Measurements from ENCODE around the gene RASSF5. TPM values are rescaled to one million over a fixed set of nuclear protein-coding genes. Genes with fewer than 3 reads are reported as not detected.

RASSF5 gene
- total and polyA plus RNA-seq, 2 experiments from 2014 or later, result 1.6 to 2.0 TPM

DNA sequence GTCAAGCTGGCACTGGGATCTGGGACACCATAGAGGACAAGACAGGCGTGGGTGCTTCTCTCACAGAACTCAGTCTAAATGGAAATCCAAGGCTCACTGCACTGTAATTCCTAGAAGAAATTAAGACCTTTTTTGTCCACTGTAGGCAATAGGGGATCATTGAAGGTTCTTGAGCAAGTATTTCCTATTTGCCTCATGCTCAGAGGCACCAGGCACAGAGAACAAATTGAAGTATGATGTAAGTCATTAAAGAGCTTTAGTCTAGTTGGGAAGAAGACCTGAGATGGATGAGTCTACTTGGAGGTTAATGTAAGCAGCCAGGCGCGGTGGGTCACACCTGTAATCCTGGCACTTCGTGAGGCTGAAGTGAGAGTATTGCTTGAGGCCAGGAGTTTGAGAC lies 70.3 kb downstream of the RASSF5 start:
- no peak for DNase-seq (ENCODE audit: low spot score)
- Histone ChIP-seq H3K4me1 (ENCODE audit: insufficient read depth) (no peaks in the 10 kb centered on the region), H3K27me3 (no peaks in the 10 kb centered on the region), H3K27ac (no peak overlapping the region), H3K4me3 (no peak overlapping the region), H3K79me2 (no peaks in the 10 kb centered on the region), H3K36me3 (replicated peaks; ENCODE audit: insufficient read depth, low read depth) (no peaks in the 10 kb centered on the region), H3K4me2 (no peak overlapping the region), H3K9me3 (ENCODE audit: low read depth) (no peaks in the 10 kb centered on the region), H2AFZ (no peak overlapping the region), H3K9me2 (replicated peaks; ENCODE audit: insufficient read depth) (no peaks in the 10 kb centered on the region), H4K20me1 (ENCODE audit: insufficient read depth, poor library complexity, severe bottlenecking) (no peaks in the 10 kb centered on the region)
- no peak for TF ChIP-seq EZH2 (IDR thresholded peaks at IDR 0.05; ENCODE audit: borderline replicate concordance)
- TF ChIP-seq, protein P1, sequence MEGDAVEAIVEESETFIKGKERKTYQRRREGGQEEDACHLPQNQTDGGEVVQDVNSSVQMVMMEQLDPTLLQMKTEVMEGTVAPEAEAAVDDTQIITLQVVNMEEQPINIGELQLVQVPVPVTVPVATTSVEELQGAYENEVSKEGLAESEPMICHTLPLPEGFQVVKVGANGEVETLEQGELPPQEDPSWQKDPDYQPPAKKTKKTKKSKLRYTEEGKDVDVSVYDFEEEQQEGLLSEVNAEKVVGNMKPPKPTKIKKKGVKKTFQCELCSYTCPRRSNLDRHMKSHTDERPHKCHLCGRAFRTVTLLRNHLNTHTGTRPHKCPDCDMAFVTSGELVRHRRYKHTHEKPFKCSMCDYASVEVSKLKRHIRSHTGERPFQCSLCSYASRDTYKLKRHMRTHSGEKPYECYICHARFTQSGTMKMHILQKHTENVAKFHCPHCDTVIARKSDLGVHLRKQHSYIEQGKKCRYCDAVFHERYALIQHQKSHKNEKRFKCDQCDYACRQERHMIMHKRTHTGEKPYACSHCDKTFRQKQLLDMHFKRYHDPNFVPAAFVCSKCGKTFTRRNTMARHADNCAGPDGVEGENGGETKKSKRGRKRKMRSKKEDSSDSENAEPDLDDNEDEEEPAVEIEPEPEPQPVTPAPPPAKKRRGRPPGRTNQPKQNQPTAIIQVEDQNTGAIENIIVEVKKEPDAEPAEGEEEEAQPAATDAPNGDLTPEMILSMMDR (IDR thresholded peaks at IDR 0.05; ENCODE audit: poor library complexity), result no peak
- no peak for TF ChIP-seq EZH2phosphoT487 (IDR thresholded peaks at IDR 0.05; ENCODE audit: low read depth, severe bottlenecking, unreplicated experiment)
- 69% methylated on average over 4 of the region's 4 CpGs for WGBS (ENCODE audit: low lambda C conversion rate, missing lambda C conversion rate)

DNA sequence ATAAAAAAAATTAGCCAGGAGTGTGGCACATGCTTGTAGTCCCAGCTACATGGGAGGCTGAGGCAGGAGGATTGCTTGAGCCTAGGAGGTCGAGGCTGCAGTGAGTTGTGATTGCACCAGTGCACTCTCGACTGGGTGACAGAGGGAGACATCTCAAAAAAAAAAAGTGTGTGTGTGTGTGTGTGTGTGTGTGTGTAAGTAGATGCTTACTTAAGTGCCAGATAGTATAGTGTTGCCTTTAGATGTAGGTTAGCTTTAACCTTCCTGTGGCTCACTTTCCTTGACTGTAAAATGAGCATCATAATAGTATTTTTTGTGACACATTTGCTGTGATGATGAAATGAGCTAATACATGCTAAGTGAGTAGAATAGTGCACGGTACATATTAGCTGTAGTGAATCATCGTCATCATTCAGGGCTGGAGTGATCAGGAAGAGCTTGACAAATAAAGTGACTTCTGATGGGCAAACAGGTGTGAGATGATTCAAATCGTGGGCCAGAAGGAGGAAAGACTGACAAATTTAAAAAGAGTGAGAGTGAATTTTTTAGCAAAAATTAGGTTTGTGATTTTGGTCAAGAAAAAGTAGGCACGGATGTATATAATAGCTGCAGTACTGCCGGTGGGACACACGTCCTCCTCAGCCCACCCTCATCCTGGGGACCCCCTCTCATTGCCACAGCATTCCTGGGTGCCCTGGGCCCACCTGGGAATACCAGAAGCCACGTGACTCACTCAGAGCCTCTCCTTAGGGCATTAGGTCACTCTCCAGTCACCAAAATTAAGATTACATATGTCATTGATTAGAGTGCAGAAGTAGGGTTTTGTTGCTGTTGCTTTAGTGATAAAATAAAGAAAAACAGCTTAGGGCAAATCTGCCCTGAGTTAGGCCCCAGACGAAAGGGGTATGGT lies 71.0 kb downstream of the RASSF5 start:
- 73% methylated on average over 10 of the region's 10 CpGs for whole genome bisulfite sequencing (ENCODE audit: low lambda C conversion rate, missing lambda C conversion rate)
- no peak overlapping the region for H3K27ac ChIP-seq
- no peaks in the 10 kb centered on the region for H3K4me1 ChIP-seq (ENCODE audit: insufficient read depth)
- TF ChIP-seq, protein P1 (IDR thresholded peaks at IDR 0.05; ENCODE audit: poor library complexity), result no peak
- no peaks in the 10 kb centered on the region for H3K9me3 ChIP-seq (ENCODE audit: low read depth)
- H3K9me2 ChIP-seq (replicated peaks; ENCODE audit: insufficient read depth), result no peaks in the 10 kb centered on the region
- H3K4me3 ChIP-seq, result no peak overlapping the region
- no peak overlapping the region for H3K4me2 ChIP-seq
- no peak for DNase-seq (ENCODE audit: low spot score)
- H4K20me1 ChIP-seq (ENCODE audit: insufficient read depth, poor library complexity, severe bottlenecking), result no peaks in the 10 kb centered on the region
- H3K79me2 ChIP-seq, result no peaks in the 10 kb centered on the region
- no peak overlapping the region for H2AFZ ChIP-seq
- H3K27me3 ChIP-seq, result no peaks in the 10 kb centered on the region
- H3K36me3 ChIP-seq (replicated peaks; ENCODE audit: insufficient read depth, low read depth), result no peaks in the 10 kb centered on the region

DNA sequence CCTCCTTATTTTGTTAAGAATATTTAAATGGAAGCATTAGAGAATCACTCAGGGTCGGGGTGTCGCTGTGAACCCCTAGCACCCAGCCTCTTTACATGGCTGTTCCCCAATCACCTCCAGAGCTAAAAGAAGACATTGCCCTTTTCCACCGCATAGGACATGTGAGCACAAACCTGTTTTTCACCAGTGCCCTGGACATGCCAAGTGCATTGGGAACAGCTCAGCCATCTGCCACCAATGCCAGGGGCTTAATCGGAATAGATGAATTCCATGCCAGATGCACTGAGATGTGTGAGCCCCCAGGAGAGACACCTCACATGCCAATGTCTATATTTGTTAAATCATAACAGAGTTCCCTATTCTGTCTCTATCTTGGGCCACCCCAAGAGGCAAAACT lies 71.6 kb downstream of the RASSF5 start:
- TF ChIP-seq EZH2 (IDR thresholded peaks at IDR 0.05; ENCODE audit: borderline replicate concordance), result no peak
- no peaks in the 10 kb centered on the region for H4K20me1 ChIP-seq (ENCODE audit: insufficient read depth, poor library complexity, severe bottlenecking)
- no peaks in the 10 kb centered on the region for H3K9me2 ChIP-seq (replicated peaks; ENCODE audit: insufficient read depth)
- H3K4me1 ChIP-seq (ENCODE audit: insufficient read depth), result no peaks in the 10 kb centered on the region
- no peak overlapping the region for H3K4me3 ChIP-seq
- 89% methylated on average over 4 of the region's 4 CpGs for whole genome bisulfite sequencing (ENCODE audit: low lambda C conversion rate, missing lambda C conversion rate)
- H3K79me2 ChIP-seq, result no peaks in the 10 kb centered on the region
- H3K9me3 ChIP-seq (ENCODE audit: low read depth), result no peaks in the 10 kb centered on the region
- no peak for DNase-seq (ENCODE audit: low spot score)
- no peaks in the 10 kb centered on the region for H3K27me3 ChIP-seq
- H2AFZ ChIP-seq, result no peak overlapping the region
- no peaks in the 10 kb centered on the region for H3K36me3 ChIP-seq (replicated peaks; ENCODE audit: insufficient read depth, low read depth)
- H3K4me2 ChIP-seq, result no peak overlapping the region
- H3K27ac ChIP-seq, result no peak overlapping the region

DNA sequence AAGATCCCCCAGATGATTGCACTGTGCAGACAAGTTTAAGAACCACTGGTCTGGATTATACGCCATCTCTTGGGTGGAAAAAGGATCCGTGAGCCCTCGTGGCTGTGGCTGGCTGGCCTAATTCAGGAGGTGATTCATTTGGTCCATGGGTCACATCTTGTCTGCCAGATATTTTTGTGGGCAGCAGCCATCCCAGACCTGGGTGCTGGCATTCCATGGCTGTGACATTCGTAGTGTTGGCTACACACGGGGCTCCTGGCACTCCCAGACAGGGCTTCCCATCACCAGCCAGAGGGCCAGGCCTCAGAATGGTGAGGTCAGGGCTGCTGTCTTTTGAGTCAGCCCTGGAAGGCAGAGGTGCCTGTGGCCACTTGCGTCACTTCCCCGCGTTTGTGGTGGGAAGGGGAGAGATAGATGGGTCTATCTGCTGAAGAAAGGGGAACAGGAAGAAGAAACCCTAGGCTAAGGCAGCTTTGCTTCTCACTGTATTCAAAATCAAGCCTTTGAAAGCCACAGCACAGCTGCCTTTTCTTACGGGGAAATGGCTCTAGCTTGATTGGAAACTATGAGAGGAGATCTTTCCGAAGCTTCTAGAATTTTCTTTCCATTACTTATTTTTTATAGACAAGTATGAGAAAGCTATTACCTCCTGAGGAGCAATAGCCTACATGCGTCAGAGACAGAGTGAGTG lies 72.6 kb downstream of the RASSF5 start:
- H3K9me2 ChIP-seq (replicated peaks; ENCODE audit: insufficient read depth), result no peaks in the 10 kb centered on the region
- no peak for DNase-seq (ENCODE audit: low spot score)
- H3K36me3 ChIP-seq (replicated peaks; ENCODE audit: insufficient read depth, low read depth), result no peaks in the 10 kb centered on the region
- no peaks in the 10 kb centered on the region for H3K79me2 ChIP-seq
- H3K27ac ChIP-seq, result no peak overlapping the region
- no peak overlapping the region for H3K4me3 ChIP-seq
- TF ChIP-seq, protein P1 (IDR thresholded peaks at IDR 0.05; ENCODE audit: poor library complexity), result no peak
- TF ChIP-seq EZH2phosphoT487 (IDR thresholded peaks at IDR 0.05; ENCODE audit: low read depth, severe bottlenecking, unreplicated experiment) (no peak), EZH2 (IDR thresholded peaks at IDR 0.05; ENCODE audit: borderline replicate concordance) (no peak)
- no peak overlapping the region for H2AFZ ChIP-seq
- H3K4me2 ChIP-seq, result no peak overlapping the region
- H3K27me3 ChIP-seq, result no peaks in the 10 kb centered on the region
- H3K9me3 ChIP-seq (ENCODE audit: low read depth), result no peaks in the 10 kb centered on the region
- 92% methylated on average over 11 of the region's 11 CpGs for WGBS (ENCODE audit: low lambda C conversion rate, missing lambda C conversion rate)
- no peaks in the 10 kb centered on the region for H4K20me1 ChIP-seq (ENCODE audit: insufficient read depth, poor library complexity, severe bottlenecking)
- H3K4me1 ChIP-seq (ENCODE audit: insufficient read depth), result no peaks in the 10 kb centered on the region

Data from hepatocyte (in vitro differentiated cells).